Measurements from ENCODE around the gene PPP3CA.
"Not testable (repeated sequence)": the region's sequence is repeated elsewhere in the genome, so short reads cannot be mapped to it uniquely, and the experiment has no call there.

The PPP3CA gene

GRCh38 chr4:101244349-101244748 is 103.0 kb downstream of the PPP3CA start:
- DNase-seq, result no peak

- DNase-seq, result no peak
Observed at GRCh38 chr4:101242441-101242840, 104.9 kb downstream of the PPP3CA start.

- no peak for DNase-seq
Observed at GRCh38 chr4:101240099-101240498, 107.2 kb downstream of the PPP3CA start.

- no peak for DNase-seq
Observed at GRCh38 chr4:101239665-101240064, 107.7 kb downstream of the PPP3CA start.

- DNase-seq, result no peak
Observed at GRCh38 chr4:101238706-101239105, 108.6 kb downstream of the PPP3CA start.

GRCh38 chr4:101237773-101238172 is 109.6 kb downstream of the PPP3CA start:
- no peak for DNase-seq

- no peak for DNase-seq
Observed at GRCh38 chr4:101236097-101236496, 111.2 kb downstream of the PPP3CA start.

- DNase-seq, result not testable (repeated sequence)
Observed at GRCh38 chr4:101234141-101234540, 113.2 kb downstream of the PPP3CA start.

- peak; percentile 39 for DNase-seq
Observed at GRCh38 chr4:101232074-101232776, 115.1 kb downstream of the PPP3CA start.

GRCh38 chr4:101230801-101231426 is 116.4 kb downstream of the PPP3CA start:
- no peak for DNase-seq

- no peak for DNase-seq
Observed at GRCh38 chr4:101229116-101229515, 118.2 kb downstream of the PPP3CA start.

- no peak for DNase-seq
Observed at GRCh38 chr4:101227715-101228114, 119.6 kb downstream of the PPP3CA start.

- DNase-seq, result no peak
Observed at GRCh38 chr4:101224358-101225218, 122.7 kb downstream of the PPP3CA start.

- no peak for DNase-seq
Observed at GRCh38 chr4:101222156-101222845, 125.0 kb downstream of the PPP3CA start.

- DNase-seq, result no peak
Observed at GRCh38 chr4:101221294-101221693, 126.0 kb downstream of the PPP3CA start.

- DNase-seq, result no peak
Observed at GRCh38 chr4:101218894-101219293, 128.4 kb downstream of the PPP3CA start.

GRCh38 chr4:101218346-101218745 is 129.0 kb downstream of the PPP3CA start:
- no peak for DNase-seq

- no peak for DNase-seq
Observed at GRCh38 chr4:101217353-101218031, 129.8 kb downstream of the PPP3CA start.

GRCh38 chr4:101211146-101211553 is 136.2 kb downstream of the PPP3CA start:
- DNase-seq, result no peak

- no peak for DNase-seq
Observed at GRCh38 chr4:101210331-101210730, 137.0 kb downstream of the PPP3CA start.

GRCh38 chr4:101208171-101208570 is 139.2 kb downstream of the PPP3CA start:
- DNase-seq, result no peak

- peak; percentile 53 for DNase-seq
Observed at GRCh38 chr4:101205916-101206315, 141.4 kb downstream of the PPP3CA start.
